Measurements from ENCODE around the gene ZDHHC19.
"Not testable (repeated sequence)": the region's sequence is repeated elsewhere in the genome, so short reads cannot be mapped to it uniquely, and the experiment has no call there.

ZDHHC19 gene

GRCh38 chr3:196225086-196225485 lies 13.9 kb upstream of the ZDHHC19 start:
- DNase-seq, result no peak

GRCh38 chr3:196222876-196223595 lies 11.8 kb upstream of the ZDHHC19 start:
- DNase-seq, result no peak

GRCh38 chr3:196220991-196221390 lies 9.8 kb upstream of the ZDHHC19 start:
- no peak for DNase-seq

- DNase-seq, result no peak
These were observed 9.4 kb upstream of the ZDHHC19 start for GRCh38 chr3:196220587-196220986.

- DNase-seq, result no peak
These were observed 8.7 kb upstream of the ZDHHC19 start for GRCh38 chr3:196219970-196220311.

- DNase-seq, result peak; percentile 71
These were observed 8.2 kb upstream of the ZDHHC19 start for GRCh38 chr3:196219194-196219969.

- DNase-seq, result no peak
These were observed 7.0 kb upstream of the ZDHHC19 start for GRCh38 chr3:196218155-196218712.

- no peak for DNase-seq
These were observed 6.3 kb upstream of the ZDHHC19 start for GRCh38 chr3:196217307-196218154.

- no peak for DNase-seq
These were observed 5.5 kb upstream of the ZDHHC19 start for GRCh38 chr3:196216681-196217211.

- DNase-seq, result no peak
These were observed 4.9 kb upstream of the ZDHHC19 start, which contains the start of gene SLC51A for GRCh38 chr3:196216089-196216564. TSS of gene SLC51A (plus strand) at chr3:196216534. CDS start at chr3:196216713, 179 bp downstream.

- no peak for DNase-seq
These were observed 4.4 kb upstream of the ZDHHC19 start for GRCh38 chr3:196215493-196216020.

GRCh38 chr3:196214783-196215441 lies 3.7 kb upstream of the ZDHHC19 start:
- no peak for DNase-seq

- not testable (repeated sequence) for DNase-seq
These were observed 1.1 kb downstream of the ZDHHC19 start for GRCh38 chr3:196209944-196210672.

- no peak for DNase-seq
These were observed 2.1 kb downstream of the ZDHHC19 start for GRCh38 chr3:196208942-196209695.

- DNase-seq, result peak; percentile 72
These were observed 3.2 kb downstream of the ZDHHC19 start for GRCh38 chr3:196207833-196208607.

- no peak for DNase-seq
These were observed 3.9 kb downstream of the ZDHHC19 start for GRCh38 chr3:196207159-196207832.

- DNase-seq, result not testable (repeated sequence)
These were observed 5.6 kb downstream of the ZDHHC19 start for GRCh38 chr3:196205442-196206205.

- no peak for DNase-seq
These were observed 7.4 kb downstream of the ZDHHC19 start for GRCh38 chr3:196203846-196204245.
